Muscle of arm (tissue), 14 donors: Measurements from ENCODE around the gene KCTD12. TPM values are rescaled to one million over a fixed set of nuclear protein-coding genes. Genes with fewer than 3 reads are reported as not detected.
"Not testable (repeated sequence)": the region's sequence is repeated elsewhere in the genome, so short reads cannot be mapped to it uniquely, and the experiment has no call there.

Source experiments
- DNase-seq: peaks from one replicate; pipeline ENCODE4 v3.0.0-alpha.2; 2013
- long read RNA-seq, 11 donors: transcript quantifications; one replicate each; lab custom pipeline, GENCODE V29; 2026
- polyA plus RNA-seq, 12 donors: library from polyadenylated mRNA; unstranded; fragments of 120-200 nt; gene quantifications; one replicate each; pipeline ENCODE4 v1.2.1, GENCODE V29; 2013; ENCODE audit not compliant: insufficient read length in 12 of 12

KCTD12 gene
- polyA plus RNA-seq: 100 to 1,000 TPM; 176 to 356 (median 219) TPM
- long read RNA-seq, donor 1, full-length matches to known transcripts: 127 of 127 reads
- long read RNA-seq, donor 1, partial matches to known transcripts: 0 of 127 reads
- long read RNA-seq, donor 1, other reads (novel, unspliced or antisense): 0 of 127 reads
- long read RNA-seq, donor 2, full-length matches to known transcripts: 144 of 144 reads
- long read RNA-seq, donor 2, partial matches to known transcripts: 0 of 144 reads
- long read RNA-seq, donor 2, other reads (novel, unspliced or antisense): 0 of 144 reads
- long read RNA-seq, donor 3, full-length matches to known transcripts: 110 of 110 reads
- long read RNA-seq, donor 3, partial matches to known transcripts: 0 of 110 reads
- long read RNA-seq, donor 3, other reads (novel, unspliced or antisense): 0 of 110 reads
- long read RNA-seq, donor 4, full-length matches to known transcripts: 79 of 79 reads
- long read RNA-seq, donor 4, partial matches to known transcripts: 0 of 79 reads
- long read RNA-seq, donor 4, other reads (novel, unspliced or antisense): 0 of 79 reads
- long read RNA-seq, donor 5, full-length matches to known transcripts: 142 of 142 reads
- long read RNA-seq, donor 5, partial matches to known transcripts: 0 of 142 reads
- long read RNA-seq, donor 5, other reads (novel, unspliced or antisense): 0 of 142 reads
- long read RNA-seq, donor 6, full-length matches to known transcripts: 131 of 131 reads
- long read RNA-seq, donor 6, partial matches to known transcripts: 0 of 131 reads
- long read RNA-seq, donor 6, other reads (novel, unspliced or antisense): 0 of 131 reads
- long read RNA-seq, donor 7, full-length matches to known transcripts: 97 of 97 reads
- long read RNA-seq, donor 7, partial matches to known transcripts: 0 of 97 reads
- long read RNA-seq, donor 7, other reads (novel, unspliced or antisense): 0 of 97 reads
- long read RNA-seq, donor 8, full-length matches to known transcripts: 143 of 143 reads
- long read RNA-seq, donor 8, partial matches to known transcripts: 0 of 143 reads
- long read RNA-seq, donor 8, other reads (novel, unspliced or antisense): 0 of 143 reads
- long read RNA-seq, donor 9, full-length matches to known transcripts: 140 of 140 reads
- long read RNA-seq, donor 9, partial matches to known transcripts: 0 of 140 reads
- long read RNA-seq, donor 9, other reads (novel, unspliced or antisense): 0 of 140 reads
- long read RNA-seq, donor 10, full-length matches to known transcripts: 126 of 126 reads
- long read RNA-seq, donor 10, partial matches to known transcripts: 0 of 126 reads
- long read RNA-seq, donor 10, other reads (novel, unspliced or antisense): 0 of 126 reads
- long read RNA-seq, donor 11, full-length matches to known transcripts: 199 of 199 reads
- long read RNA-seq, donor 11, partial matches to known transcripts: 0 of 199 reads
- long read RNA-seq, donor 11, other reads (novel, unspliced or antisense): 0 of 199 reads

GRCh38 chr13:76886292-76887075 is at the start of gene KCTD12:
TSS of gene KCTD12 (minus strand) at chr13:76886405. CDS start at chr13:76886148, 257 bp downstream.
- peak; percentile 95 for DNase-seq

- no peak for DNase-seq
Observed at GRCh38 chr13:76934671-76935070, 48.5 kb upstream of the KCTD12 start.

GRCh38 chr13:76932076-76932475 is 45.9 kb upstream of the KCTD12 start:
- no peak for DNase-seq

- no peak for DNase-seq
Observed at GRCh38 chr13:76929851-76930374, 43.7 kb upstream of the KCTD12 start.

GRCh38 chr13:76929320-76929719 is 43.1 kb upstream of the KCTD12 start:
- DNase-seq: no peak

- no peak for DNase-seq
Observed at GRCh38 chr13:76928456-76928855, 42.3 kb upstream of the KCTD12 start.

GRCh38 chr13:76927955-76928354 is 41.8 kb upstream of the KCTD12 start:
- DNase-seq: no peak

GRCh38 chr13:76925115-76925514 is 38.9 kb upstream of the KCTD12 start:
- DNase-seq: no peak

- no peak for DNase-seq
Observed at GRCh38 chr13:76921516-76921915, 35.3 kb upstream of the KCTD12 start.

GRCh38 chr13:76917755-76918481 is 31.7 kb upstream of the KCTD12 start:
- not testable (repeated sequence) for DNase-seq

- DNase-seq: no peak
Observed at GRCh38 chr13:76917095-76917494, 30.9 kb upstream of the KCTD12 start.

GRCh38 chr13:76913898-76914297 is 27.7 kb upstream of the KCTD12 start:
- no peak for DNase-seq

GRCh38 chr13:76912476-76912875 is 26.3 kb upstream of the KCTD12 start:
- no peak for DNase-seq

GRCh38 chr13:76904507-76904906 is 18.3 kb upstream of the KCTD12 start:
- no peak for DNase-seq

GRCh38 chr13:76903544-76904162 is 17.4 kb upstream of the KCTD12 start:
- peak; percentile 80 for DNase-seq

- not testable (repeated sequence) for DNase-seq
Observed at GRCh38 chr13:76899066-76899465, 12.9 kb upstream of the KCTD12 start.

GRCh38 chr13:76897171-76897570 is 11.0 kb upstream of the KCTD12 start:
- not testable (repeated sequence) for DNase-seq

- no peak for DNase-seq
Observed at GRCh38 chr13:76894401-76895110, 8.4 kb upstream of the KCTD12 start.
